ENCODE measurements around the gene FADD.
"Not testable (repeated sequence)": the region's sequence is repeated elsewhere in the genome, so short reads cannot be mapped to it uniquely, and the experiment has no call there.

FADD gene

DNA sequence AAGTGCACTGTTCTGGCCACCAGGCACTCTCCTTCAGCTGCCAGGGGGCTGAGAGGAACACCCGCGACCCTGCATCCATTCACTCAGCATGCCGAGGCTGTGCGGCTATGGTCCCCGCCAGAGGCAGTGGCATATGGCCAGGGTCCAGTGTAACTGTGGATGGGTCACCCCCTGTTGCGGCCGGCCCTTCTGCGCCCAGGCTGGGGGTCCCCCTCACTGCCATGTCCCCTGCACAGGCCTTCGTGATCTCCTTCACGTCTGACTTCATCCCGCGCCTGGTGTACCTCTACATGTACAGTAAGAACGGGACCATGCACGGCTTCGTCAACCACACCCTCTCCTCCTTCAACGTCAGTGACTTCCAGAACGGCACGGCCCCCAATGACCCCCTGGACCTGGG lies 20.8 kb upstream of the FADD start:
- no peak for DNase-seq

- DNase-seq, result no peak
Measured at GRCh38 chr11:70183032-70183431, 20.1 kb upstream of the FADD start.

DNA sequence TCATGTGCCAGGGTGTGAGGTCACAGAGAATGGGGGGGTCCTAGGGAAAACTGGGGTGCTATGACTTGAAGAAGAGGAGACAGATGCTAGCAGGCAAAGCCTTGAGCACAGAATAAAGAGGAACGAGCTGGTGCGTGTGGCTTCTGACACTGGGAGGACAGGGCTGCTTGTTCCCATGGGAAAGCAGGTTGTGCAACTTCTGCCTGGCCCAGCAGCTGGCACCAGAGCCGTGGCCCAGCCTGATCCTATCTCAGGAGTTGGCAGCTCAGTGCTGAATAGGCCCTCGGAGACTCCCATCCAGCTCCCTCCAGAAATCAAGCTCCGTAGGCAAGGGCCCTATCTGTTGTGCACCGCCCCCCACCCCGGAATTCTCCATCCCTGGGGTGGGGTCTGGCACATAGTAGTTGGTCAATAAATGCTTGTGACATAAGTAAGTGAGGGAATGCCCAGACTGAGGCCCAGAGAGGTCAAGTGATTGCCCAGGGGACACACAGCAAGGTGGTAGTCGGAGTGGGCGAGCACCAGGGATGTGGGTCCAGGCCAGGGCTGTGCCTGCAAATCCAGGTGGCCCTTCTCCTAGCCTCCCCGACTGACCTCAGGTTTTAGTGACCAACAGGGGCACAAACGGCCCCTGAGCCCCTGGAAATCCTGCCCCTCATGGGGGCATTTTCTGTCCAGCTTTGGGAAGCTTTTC lies 19.5 kb upstream of the FADD start:
- no peak for DNase-seq

- no peak for DNase-seq
Measured at GRCh38 chr11:70184396-70184795, 18.7 kb upstream of the FADD start.

DNA sequence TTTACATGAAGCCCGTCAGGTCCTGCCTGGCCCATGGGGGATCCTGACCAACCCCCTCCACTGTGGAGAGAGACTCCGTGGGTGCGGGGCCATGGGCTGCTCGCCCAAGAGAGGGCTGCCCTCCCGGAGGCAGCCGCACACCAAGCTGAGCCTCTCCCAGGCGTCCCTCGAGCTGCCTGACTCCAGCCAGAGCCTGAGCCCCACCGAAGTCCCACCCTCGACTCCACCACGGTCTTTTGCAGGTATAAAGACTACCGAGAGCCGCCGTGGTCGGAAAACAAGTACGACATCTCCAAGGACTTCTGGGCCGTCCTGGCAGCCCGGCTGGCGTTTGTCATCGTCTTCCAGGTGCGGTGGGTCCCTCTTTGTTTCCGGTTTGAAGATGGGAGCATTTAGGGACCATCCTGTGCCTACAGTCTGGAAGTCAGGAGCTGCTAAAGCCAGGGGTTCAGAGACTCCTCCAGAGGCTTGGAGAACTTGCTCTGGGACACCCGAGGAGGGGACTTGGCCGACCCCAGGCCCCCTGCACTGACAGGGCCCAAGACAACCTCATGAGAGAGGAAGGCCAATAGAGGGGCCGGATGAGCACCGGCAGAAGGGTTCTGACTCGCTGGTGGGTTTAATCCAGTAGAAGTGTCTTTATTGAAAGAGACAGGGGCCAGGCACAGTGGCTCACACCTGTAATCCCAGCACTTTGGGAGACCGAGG lies 17.6 kb upstream of the FADD start:
- DNase-seq, result no peak

DNA sequence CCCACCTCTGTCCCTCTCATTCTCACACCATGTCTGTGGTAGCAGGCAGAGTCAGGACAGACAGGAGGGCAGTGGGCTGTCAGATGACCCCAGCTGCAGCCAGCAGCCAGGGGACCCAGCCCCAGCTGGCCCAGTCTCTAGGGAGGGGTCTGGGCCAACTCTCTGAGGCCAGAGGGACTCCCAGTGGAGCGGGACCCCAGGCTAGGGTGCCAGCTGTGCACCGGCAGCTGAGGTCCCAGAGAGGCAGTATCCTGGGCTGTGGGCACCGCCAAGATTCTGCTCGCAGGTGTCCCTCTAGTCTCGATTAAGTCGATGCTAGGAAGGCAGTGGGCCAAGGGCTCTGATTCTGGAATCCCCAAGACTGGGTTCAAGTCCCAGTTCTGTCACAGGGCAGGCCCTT lies 16.7 kb upstream of the FADD start:
- DNase-seq, result no peak

DNA sequence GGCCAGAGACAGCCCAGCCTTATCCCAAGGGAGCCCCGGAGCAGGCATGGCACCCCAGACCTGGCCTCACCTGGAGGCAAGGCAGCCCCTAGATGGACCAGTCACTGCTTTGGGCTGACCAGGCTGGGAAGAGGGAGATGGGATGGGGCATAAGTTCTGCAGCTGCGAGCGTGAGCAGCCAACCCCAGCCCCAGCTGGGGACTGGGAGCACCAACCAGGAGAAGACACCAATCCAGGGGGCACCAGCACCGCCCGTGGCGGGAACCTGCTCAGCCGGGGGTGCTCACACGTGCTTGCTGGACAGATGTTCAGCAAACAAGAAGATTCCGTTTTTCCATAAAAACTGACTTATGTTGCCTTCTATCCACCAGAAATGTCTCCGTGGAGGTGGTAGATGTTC lies 16.2 kb upstream of the FADD start:
- no peak for DNase-seq

DNA sequence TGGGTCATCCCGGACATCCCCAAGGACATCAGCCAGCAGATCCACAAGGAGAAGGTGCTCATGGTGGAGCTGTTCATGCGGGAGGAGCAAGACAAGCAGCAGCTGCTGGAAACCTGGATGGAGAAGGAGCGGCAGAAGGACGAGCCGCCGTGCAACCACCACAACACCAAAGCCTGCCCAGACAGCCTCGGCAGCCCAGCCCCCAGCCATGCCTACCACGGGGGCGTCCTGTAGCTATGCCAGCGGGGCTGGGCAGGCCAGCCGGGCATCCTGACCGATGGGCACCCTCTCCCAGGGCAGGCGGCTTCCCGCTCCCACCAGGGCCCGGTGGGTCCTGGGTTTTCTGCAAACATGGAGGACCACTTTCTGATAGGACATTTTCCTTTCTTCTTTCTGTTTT lies 15.3 kb upstream of the FADD start:
- no peak for DNase-seq

GRCh38 chr11:70189622-70190021 lies 13.5 kb upstream of the FADD start:
- no peak for DNase-seq

DNA sequence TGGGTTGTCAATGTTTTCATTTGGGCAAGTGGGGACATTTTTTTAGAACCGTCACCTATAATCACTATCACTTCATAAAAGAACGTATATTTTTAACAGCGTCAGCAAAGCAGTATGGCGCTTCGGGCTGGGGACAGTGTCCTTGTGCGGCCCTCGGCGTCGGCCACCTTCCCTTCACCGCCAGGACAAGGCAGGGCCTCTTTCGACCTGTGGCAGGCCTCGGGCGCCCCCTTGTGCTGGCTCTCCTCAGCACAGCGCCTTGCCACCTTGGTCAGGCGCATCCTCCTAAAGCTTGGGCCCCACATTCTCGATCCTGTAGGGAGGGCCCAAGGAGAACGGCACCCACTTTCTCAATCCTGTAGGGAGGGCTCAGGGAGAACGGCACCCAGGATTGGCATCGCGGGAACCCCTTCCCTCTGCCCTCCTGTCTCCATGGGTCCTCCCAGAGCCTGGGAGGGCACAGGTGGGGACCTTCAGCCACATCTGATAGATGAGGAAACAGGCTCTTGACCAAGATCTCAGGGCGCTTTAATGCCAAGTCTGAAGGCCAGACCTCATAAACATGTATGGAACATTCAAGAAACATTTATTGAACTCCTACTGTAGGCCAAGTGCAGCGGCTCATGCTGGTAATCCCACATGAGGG lies 11.5 kb upstream of the FADD start:
- peak; percentile 25 for DNase-seq

DNA sequence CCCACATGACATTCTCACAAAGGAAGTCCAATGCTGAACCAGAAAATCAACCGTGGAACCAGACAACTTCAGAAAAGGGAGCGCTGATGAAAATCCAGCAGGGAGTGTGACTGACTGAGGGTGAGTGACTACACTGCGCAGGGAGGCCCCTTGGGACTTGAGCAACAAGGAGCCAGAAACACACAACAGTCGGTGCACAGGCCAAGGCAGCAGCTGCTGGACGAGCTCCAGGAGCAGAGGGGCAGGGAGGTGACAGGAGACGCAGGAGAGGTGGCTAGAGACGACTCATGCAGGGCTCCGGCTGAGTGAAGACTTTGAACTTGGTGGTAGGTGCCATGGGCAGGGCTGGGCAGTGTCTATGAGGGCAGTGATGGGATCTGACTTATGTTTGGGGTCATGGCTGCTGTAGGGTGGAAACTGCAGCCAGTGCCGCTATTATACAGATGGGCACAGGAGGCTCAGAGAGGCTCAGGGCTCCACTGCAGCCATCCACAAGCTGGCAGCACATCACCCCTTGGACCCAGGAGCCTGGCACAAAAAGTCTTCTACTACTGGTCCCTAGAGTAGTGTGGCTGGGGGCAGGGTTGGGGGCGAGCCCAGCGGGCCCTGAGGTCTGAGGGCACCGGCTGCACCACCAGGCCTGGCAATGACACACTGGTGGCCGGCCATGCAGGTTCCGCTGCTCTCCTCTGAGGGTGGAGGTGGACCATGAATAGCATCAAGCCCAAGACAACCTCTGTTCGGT lies 10.3 kb upstream of the FADD start:
- no peak for DNase-seq

DNA sequence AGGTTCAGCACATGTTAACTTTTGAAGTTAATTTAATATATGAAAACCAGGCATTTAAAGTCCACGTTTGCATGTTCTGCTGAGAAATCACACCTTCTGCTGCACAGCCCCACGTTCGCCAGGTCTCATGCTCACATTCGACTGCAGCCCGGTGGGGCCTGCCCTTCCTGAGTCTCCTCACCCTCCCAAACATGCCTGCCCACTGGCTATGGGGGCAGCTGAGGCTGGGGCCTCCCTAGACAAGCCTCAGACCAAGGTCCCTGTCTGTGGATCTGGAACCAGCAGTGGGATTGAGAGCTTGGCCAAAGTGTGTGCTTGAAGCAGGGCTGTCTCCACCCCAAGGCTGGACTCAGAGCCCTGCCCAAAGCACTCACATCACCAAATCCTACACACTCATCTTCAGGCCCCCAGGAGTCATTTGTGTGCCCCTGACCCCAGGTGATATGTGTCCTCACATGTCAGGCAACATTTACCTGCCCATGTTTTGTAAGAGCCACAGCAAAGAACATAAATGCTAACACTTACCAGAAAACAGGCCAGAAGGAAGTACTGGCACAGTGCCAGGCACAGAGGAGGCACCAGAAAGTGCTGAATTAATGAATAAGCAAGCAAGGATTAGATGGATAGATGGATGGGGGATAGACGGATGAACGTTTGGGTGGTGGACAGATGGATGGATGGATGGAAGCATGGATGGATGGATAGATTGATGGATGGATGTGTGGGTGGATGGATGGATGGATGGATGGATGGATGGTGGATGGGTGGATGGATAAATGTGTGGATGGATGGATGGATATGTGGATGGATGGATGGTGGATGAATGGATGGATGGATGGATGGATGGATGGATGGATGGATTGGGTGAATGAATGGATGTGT lies 9.4 kb upstream of the FADD start:
- DNase-seq, result no peak

DNA sequence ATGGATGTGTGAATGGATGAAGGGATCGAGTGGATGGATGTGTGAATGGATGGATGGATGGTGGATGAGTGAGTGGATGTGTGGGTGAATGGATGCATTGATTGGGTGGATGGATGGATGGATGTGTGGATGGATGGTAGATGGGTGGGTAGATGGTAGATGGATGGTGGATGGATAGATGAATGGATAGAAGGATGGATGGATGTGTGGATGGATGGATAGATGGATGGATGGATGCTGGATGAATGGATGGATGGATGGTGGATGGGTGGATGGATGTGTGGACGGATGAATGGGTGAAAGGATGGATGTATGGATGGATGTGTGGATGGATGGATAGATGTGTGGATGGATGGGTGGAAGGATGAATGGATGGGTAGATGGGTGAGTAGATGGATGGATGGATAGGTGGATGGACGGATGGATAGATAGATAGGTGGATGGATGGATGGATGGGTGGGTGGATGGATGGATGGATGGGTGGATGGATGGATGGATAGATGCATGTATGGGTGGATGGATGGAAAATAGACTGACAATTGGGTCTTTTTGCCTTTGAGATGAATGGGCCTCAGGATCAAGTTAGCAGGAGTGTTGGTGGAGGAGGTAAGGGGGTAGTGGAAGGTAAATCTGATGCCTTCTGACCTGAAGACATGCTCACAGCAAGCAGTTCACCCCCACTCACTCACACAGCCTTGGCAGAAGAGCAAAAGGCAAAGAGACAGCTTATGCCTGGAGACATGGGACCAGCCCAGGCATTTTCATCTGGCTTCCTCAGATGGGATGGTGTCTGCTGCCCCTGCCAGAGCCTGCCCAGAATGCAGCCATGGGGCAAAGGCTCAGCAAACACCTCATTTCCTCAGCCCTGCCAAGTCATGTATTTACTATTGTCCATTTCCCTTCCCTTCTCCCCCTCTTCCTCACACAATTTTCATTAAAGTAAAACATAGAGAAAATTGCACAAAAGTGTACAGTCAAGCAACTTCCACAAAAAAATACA lies 8.0 kb upstream of the FADD start:
- no peak for DNase-seq

DNA sequence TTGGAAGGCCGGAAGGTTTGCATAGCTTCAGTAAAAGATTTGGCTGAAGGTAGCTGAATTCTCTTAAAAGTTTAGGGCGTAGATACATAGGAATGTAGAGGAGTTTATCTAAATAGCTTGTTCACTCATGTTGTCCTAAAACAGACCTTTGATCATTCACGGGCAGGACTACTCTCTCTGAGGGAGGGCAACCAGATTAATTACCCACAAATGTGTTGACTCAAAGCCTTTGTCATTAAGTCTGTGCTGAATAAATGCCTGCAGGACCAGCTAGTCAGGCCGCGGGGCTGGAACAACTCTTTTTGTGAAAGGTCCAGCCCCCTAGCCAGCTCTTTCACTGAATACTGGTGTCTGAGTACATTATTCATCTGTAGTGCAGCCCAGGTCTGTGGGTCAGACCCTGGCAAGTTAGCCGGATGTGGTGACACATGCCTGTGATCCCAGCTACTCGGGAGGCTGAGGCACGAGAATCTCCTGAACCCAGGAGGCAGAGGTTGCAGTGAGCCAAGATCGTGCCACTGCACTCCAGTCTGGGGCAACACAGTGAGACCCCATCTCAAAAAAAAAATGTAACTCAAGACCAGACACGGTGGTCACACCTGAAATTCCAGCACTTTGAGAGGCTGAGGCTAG lies 2.8 kb upstream of the FADD start:
- no peak for DNase-seq

DNA sequence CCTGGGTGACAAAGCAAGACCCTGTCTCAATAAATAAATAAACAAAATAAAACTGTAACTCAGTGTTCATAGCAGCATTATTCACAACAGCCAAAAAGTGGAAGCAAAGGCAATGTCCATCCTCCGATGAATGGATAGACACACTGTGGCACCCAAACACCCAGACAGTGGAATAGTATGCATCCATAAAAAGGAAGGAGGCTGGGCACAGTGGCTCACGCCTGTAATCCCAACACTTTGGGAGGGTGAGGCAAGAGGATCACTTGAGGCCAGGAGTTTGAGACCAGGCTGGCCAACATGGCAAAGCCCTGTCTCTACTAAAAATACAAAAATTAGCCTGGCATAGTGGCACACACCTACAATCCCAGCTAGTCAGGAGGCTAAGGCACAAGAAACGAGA lies 2.0 kb upstream of the FADD start:
- not testable (repeated sequence) for DNase-seq

GRCh38 chr11:70201882-70202861 lies 924 bp upstream of the FADD start:
- no peak for DNase-seq

DNA sequence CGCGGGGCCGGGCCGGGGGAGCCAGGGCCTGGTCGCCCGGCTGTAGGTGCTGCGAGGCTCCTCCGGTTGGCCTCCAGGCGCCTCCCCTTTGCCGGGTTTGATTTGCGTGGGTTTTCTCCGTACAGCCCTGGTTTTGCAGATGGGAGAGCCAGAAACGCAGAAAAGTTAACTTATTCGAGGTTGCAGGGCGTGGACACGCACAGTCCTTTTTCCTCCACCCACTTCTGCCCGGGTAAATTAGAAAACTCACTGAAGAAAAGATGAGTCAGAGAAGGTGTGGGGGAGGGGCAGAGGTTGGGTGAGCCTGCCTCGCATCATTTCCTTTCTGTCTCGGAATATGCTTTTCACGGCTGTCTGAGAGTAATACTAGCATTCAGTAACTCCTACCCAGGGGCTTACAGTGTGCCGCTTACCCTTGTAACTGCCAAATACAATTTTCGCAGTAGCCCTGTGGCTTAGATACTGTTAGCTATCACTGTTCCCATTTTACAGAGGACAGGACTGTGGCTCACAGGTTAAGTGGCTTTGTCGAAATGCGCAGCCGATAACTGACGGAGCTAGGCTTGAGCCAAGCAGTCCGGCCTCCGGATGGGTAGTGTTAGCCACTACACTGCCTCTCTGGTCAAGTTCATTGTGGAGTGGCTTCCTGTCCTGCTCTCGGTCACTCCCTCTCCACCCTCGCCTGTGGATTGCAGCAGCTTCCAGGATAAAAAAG lies 812 bp downstream of the FADD start:
- DNase-seq, result peak; percentile 82

DNA sequence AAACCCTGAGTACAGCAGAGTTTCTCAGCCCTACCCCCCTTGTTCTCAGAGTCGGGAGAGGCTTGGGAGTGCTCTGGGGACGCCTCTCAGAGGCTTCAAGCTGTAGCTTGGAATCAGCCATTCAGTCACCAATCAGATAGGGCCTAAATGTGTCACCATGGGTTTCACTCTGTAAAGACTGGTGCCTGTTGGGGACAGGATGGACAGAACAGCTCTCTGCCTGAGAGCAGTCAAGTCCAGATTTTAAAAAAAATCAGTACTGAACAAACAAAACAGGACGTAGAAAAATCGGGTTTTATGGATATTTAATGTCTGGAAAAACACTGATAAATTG lies 1.3 kb downstream of the FADD start:
- DNase-seq, result no peak

All from activated CD4-positive, alpha-beta T cell treated with anti-CD3 and anti-CD28 coated beads for 1 hour (primary cell).